Measurements from ENCODE around the gene DNAH17.
A peak's percentile ranks its signal among the peaks of the same experiment; 100 is the strongest.

The DNAH17 gene

GRCh38 chr17:78547035-78547434 is 30.2 kb downstream of the DNAH17 start:
- DNase-seq (ENCODE audit: extremely low read depth in 1 of 2, low read depth in 1 of 2) = no peak

DNA sequence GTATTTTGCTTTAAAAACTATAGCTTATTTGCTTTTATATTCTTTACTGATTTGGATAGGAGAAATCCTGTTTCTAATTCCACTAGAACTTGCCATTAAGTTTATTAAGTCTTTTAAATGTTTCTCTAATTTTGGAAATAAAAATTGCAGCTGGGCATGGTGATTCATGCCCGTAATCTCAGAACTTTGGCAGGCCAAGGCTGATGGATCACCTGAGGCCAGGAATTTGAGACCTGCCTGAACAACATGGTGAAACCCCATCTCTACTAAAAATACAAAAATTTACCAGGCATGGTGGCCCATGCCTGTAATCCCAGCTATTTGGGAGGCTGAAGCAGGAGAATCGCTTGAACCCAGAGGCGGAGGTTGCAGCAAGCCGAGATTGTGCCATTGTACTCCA is 30.7 kb downstream of the DNAH17 start:
- DNase-seq (ENCODE audit: extremely low read depth in 1 of 2, low read depth in 1 of 2) = no peak

DNA sequence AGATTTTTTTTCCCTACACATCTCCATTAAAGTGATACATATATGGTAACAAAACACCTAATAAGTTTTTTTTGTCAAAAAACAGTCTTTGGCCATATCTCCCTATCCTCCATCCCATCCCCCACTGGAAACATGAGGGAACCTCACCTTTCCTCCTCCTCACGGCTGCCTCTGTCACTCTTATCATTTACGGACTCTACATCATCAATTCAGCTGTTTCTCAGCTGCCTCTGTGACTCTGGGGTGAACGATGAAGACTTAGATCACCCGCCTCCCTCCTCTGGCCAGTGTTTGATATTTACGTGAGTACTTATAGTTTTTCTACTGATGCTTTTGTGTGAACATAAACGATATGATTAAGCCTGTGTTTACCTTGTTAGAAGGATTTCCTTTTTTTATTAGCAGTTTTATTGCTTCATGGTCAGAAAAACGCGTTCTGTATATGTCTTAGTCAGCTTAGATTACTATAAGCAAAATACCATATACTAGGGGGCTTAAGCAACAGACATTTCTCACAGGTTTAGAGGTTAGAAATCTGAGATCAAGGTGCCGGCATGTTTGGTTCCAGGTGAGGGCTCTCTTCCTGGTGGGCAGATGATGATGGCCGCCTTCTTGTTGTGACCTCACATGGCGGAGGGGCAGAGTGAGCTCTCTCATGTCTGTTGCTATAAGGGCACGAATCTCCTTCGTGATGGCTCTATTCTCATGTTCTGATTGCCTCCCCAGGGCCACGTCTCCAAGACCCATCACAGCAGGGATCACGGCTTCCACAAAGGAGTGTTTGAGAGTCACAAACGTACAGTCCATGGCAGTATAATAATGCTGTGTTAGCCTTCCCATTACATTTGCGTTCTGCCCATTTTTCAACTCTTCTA is 32.1 kb downstream of the DNAH17 start:
- DNase-seq (ENCODE audit: extremely low read depth in 1 of 2, low read depth in 1 of 2) = no peak

DNA sequence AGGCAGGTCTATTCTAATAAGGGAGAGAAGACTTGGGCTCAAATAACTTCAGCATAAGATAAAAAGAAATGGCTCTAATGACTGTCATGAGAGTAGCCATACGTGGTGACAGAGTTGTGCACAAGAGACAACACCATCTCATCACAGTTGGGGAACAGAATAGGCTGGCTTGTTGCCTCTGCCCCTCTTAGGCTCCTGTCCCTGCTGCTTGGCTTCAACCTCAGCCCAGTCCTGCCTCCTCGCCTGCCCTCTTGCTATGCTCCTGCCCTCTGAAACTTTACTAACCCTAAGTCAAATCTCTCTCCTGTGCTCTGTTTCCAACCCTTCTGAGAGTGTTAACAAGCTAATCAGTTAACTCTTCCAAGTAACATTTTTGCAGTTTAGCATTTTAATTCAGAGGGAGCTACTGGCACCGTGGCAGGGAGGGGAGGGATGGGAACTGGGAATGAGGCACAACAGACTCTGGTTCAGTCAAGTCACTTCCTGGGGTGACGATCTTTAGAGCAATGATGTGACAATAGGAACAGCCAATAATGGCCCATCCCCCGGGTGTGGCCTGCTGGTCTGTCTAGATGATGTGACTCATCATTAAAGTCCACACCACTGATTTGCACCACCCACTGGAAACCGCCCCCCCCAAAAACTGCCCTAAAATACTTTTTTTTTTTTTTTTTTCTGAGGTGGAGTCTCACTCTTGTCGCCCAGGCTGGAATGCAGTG is 35.5 kb downstream of the DNAH17 start:
- no peak for DNase-seq (ENCODE audit: extremely low read depth in 1 of 2, low read depth in 1 of 2)

- DNase-seq (ENCODE audit: extremely low read depth in 1 of 2, low read depth in 1 of 2) = no peak
Measured at GRCh38 chr17:78539781-78540180, 37.4 kb downstream of the DNAH17 start.

GRCh38 chr17:78538033-78538776 is 39.0 kb downstream of the DNAH17 start:
- DNase-seq (ENCODE audit: extremely low read depth in 1 of 2, low read depth in 1 of 2) = no peak

DNA sequence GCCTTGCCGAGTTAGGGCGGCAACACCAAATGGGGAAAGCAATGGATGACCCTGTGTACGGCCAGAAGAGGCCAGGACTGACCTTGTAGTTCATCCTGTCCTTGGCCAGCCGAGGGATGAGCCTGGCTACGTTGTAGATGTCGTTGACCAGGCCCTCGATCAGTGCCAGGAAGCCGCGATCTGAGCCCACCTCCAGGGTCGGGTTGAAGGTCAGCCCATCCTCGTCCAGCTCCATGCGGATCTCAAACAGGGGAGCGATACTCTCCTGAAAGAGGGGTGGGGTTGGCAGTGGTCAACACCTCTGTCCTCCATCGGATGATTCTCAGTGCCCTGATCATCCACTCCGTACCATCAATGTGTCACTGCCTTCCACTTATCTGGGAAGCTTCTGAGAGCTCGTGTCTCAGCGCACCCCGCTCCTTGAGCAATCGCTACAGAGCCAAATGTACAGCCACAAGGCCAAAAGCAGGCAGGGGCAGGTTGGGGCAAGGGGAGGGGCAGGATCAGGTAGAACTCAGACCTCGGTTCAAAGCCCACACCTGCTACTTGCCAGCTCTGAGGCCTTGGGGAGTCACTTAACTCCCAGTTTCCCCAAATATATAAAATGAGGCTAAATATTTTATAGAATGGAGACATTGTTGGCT is 39.9 kb downstream of the DNAH17 start:
- no peak for DNase-seq (ENCODE audit: extremely low read depth in 1 of 2, low read depth in 1 of 2)

- DNase-seq (ENCODE audit: extremely low read depth in 1 of 2, low read depth in 1 of 2) = no peak
Measured at GRCh38 chr17:78535273-78536197, 41.7 kb downstream of the DNAH17 start.

- DNase-seq (ENCODE audit: extremely low read depth in 1 of 2, low read depth in 1 of 2) = no peak
Measured at GRCh38 chr17:78534492-78535272, 42.5 kb downstream of the DNAH17 start.

- peak in 1 of 2 donors; percentile 7 for DNase-seq (ENCODE audit: extremely low read depth in 1 of 2, low read depth in 1 of 2)
Measured at GRCh38 chr17:78532922-78533640, 44.1 kb downstream of the DNAH17 start.

DNA sequence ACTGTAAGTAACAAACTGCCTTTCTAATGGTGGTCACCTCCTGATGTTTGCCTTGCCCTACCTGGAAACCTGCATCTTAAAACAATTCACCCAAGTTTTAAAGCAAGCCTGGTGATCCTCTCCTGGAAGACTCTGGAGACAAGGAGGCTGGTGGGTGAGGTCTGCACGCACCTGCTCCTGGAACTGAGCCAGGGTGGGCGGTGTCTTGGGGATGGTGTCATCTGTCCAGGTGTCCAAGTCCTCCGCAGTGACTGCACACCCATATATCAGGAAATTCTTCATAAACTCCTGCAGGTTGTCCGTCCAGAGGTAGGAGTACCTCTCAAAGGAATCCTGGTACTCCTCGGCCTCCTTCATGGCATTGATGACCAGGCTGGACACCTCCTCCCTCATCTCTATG is 44.9 kb downstream of the DNAH17 start:
- DNase-seq (ENCODE audit: extremely low read depth in 1 of 2, low read depth in 1 of 2) = no peak

- DNase-seq (ENCODE audit: extremely low read depth in 1 of 2, low read depth in 1 of 2) = no peak
Measured at GRCh38 chr17:78530675-78531074, 46.5 kb downstream of the DNAH17 start.

DNA sequence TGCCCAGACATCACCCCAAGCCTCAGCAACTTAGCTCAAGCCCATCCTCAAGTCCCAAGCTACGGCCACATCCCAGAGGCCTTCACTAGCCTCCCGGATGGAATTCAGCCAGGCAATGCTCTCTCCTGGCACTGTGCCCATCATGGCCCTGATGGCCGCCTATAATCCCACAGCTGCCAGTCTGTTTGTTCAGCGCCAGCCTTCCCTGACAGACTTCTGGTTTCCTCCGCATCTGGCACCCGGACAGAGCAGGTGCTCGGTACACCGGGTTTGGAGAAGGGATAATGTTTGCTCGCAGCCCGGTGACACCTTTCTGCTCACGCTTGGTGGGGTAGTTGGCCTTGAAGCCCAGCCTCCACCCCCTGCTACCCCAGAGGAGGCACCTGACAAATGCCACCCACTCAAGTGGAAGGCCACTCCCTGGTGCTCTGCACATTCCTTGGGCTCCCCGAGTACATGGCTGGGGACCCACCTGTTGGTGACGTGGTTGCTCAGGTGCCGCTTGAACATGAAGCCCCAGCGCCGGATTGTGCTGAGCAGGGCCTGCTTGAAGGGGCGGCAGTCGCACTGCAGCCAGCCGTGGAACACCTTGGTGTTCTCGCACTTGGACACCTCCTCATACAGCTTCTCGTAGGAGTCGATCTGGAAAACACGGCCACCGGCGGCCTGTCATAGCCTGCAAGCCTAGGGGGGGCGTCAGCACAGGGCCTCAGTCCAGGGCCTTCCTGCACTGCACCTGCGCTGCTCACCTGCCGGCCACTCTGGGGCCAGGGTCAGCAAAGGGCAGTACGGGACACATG is 47.1 kb downstream of the DNAH17 start:
- no peak for DNase-seq (ENCODE audit: extremely low read depth in 1 of 2, low read depth in 1 of 2)

DNA sequence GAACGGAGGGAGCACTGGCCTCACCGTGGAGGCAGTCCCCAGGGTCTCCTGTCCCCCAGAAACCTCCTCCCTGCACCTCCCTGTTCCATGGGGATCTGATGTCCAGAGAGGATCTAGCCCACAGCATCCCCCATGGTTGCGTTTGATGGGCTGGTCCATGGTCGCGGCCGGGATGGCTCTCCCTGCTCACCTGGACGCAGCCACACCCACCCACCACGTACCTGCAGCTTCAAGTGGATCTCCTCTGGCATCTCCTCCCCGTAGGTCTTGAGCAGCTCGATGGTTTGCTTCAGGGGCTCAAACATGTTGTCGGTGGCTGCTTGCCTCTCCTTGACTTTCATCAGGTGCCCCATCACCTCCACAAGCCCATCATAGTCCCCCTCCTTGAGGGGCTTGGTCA is 47.9 kb downstream of the DNAH17 start:
- no peak for DNase-seq (ENCODE audit: extremely low read depth in 1 of 2, low read depth in 1 of 2)

DNA sequence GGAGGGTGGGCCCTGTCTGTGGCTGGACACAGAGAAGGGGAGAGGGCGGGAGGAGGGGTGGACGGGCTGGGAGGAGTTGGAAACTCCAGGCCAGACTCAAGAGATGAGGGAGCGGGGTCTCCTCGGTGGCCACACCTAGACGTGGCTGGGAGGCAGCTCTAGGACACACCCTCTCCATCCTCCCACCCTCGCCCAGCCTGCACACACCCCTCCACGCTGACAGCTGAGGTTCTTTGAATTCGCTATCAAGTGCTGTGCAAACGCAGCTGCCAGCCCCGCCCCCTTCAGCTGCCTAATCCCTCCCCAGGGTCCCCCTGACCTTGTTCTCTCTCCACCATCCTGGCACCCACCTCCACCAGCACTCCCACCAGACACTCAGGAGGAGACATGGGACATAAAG is 48.7 kb downstream of the DNAH17 start:
- no peak for DNase-seq (ENCODE audit: extremely low read depth in 1 of 2, low read depth in 1 of 2)

DNA sequence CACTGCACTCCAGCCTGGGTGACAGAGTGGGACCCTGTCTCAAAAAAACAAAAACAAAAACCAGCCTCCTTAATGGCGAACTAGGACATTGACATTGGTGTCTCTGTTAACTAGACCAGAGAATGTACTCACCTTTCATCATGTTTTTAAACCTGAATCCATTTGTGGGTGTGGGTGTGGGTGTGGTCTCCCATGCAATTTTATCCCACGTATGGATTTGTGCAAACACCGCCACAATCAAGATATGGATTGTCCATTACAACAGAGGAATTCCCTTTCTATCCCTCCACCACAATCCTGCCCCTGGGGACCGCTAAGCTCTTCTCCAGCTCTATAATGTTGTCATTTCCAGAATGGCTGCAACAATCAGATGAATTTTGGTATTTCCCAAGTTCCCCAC is 49.9 kb downstream of the DNAH17 start:
- DNase-seq (ENCODE audit: extremely low read depth in 1 of 2, low read depth in 1 of 2) = no peak

GRCh38 chr17:78526231-78527025 is 50.8 kb downstream of the DNAH17 start:
- no peak for DNase-seq (ENCODE audit: extremely low read depth in 1 of 2, low read depth in 1 of 2)
